Measurements from ENCODE around the gene WLS. TPM values are rescaled to one million over a fixed set of nuclear protein-coding genes. Genes with fewer than 3 reads are reported as not detected.

The WLS gene
- total RNA-seq, 1 donor from 2014 or later = 85.4 TPM

DNA sequence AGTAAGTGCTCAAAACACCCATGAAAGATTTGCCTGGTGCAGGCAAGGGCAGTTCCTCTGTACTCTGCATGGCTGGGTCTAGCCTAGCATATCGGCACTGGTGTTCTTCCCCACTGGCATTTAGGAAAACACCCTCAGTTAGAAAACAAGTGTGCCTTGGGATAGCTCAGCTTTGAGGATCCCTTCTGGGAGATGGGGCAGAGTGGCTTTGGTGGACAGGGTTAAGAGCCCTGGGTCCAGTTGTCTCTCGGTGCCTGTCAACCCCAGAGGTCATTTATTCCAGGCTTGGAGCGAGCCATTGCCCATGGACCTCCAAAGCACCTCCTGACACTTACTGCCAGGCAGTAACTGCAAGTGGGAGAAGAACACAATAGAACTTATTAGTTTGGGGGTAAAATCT, 101.1 kb downstream of the WLS start:
- DNase-seq = no peak

DNA sequence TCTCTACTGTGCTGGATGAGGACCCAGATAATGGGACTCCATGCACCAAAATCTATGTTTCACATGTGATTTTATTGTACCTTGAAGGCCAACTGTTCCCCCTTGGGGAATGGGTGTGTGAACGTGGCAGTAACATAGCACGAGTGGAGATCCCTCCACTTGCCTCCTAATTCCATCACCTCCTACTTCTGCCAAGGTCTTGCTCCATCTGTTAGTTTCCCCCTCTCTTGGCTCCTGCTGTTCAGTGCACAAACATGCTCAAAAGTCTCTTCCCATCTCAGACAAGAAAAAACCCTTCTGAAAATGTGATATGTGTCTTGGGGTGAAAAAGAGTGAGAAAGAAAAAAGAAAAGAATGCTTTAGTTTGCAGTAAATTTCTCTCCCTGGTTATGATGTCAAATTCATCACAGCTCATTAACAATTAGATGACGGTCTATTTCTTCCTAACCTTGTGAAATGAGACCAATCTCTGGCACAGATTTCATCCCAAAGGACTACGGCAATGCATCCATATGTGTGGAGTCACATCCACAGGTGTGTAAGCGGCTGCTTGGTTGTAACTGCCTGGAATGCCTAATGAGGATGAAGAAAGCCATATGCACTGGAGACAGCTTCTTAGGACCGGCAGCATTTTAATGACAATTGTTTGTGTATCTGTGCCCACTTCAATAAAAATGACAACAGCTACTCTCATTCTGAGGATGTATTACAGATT, 102.6 kb downstream of the WLS start:
- DNase-seq = no peak

- no peak for DNase-seq
Observed at GRCh38 chr1:68128820-68129219, 103.5 kb downstream of the WLS start.

DNA sequence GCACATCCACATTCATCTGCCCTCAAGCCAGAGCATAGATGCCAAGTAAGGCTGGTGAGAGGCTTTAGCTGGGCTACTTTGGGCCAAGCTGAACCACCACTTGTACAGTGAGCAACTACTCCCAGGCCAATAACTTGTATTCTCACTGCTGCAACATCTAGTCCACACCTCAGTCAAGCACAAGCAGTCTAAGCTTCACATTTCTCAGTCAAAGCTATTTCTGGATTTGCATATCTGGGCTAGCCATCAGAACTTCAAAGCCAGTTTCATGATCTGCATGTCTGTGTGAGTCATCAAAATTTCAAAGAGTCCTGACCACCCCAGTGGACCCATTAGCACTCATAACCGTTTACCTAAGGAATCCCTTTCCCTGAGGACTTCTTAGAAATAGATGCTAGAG, 104.2 kb downstream of the WLS start:
- no peak for DNase-seq

DNA sequence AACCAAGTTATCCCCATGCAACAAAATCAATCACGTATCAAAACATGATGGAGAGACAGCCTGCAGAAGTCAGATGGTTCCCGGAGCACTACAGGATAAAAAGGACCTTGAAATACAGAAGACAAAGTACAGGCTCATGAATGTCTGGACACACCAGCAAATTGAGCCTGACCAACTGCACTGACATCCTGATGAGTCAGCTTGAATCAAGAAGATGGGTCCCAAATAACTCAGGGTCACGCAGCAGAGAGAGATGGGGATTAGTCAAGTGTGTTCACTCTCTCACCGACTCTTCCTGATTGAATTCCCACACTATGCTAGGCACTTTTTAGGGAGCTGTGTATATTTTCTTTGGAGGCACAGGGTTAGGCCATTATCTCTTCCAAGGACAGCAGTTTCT, 110.8 kb downstream of the WLS start:
- no peak for DNase-seq

DNA sequence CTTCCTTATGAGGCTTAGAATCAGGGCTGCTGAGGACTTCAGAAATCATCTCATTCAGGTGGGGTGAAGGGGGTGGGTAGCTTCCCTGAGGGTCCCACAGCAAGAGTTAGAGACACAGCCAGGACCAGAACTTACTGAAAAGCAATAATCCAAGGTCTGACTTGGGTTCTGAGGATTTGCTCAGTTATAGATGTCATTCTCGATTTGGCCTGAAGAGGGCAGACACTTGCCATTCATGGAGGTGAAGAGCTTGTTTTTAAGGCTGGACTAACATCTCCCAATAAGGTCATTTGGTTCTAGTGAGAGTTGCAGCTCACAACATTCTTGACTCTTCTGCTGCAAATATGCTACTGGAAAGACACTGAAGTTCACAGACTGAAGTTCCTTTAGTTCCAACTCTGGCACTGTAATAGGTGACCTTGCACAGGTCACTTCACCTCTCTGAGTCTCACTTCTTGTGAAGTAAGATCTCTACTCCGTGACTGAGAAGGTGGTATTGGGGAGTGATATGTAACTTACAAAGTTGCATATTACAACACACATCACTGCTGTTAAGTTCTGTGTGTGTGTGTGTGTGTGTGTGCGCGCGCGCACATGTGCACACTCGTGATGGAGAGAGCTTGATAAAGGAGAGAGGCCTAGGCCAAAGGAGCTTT, 112.1 kb downstream of the WLS start:
- peak; percentile 62 for DNase-seq

DNA sequence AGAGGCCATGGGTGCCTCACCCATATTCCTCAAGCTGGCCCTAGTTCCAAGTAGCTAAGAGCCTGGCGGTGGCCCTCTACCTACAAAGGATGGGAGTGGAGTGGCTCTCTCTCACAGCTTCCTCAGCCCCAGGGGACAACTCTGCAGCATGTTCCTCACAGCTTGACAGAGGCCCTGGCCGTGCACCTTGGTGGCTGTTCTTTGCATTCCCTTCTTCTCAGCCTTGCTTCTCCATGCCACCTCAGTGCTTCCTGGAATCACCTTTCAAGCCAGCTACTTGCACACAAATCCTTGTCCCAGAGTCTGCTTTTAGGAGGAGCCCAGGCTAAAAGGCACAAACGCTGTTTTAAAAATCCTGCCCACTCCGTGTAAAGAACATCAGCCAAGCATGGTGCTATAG, 112.9 kb downstream of the WLS start:
- DNase-seq = no peak

DNA sequence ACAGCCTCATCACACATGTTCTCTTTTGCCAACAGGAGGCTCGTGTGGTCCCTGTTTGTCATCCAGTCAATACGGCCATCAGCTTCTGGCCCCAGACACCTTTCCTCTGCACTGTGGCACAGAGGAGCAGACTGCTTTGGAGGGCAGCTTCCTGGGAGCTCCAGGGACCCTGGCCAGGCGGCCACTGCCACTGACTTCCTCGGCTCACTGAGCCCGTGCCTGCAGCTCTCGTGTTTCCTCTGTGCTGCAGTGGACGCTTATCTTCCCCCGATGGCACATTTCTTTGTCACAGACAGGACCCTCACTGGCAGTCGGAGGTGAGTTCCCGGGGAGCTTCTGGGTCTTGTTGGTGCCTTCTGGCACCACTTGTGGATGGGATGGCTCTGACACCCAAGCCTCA, 114.9 kb downstream of the WLS start:
- DNase-seq = no peak

GRCh38 chr1:68116643-68117235, 115.6 kb downstream of the WLS start:
- DNase-seq = peak; percentile 52

DNA sequence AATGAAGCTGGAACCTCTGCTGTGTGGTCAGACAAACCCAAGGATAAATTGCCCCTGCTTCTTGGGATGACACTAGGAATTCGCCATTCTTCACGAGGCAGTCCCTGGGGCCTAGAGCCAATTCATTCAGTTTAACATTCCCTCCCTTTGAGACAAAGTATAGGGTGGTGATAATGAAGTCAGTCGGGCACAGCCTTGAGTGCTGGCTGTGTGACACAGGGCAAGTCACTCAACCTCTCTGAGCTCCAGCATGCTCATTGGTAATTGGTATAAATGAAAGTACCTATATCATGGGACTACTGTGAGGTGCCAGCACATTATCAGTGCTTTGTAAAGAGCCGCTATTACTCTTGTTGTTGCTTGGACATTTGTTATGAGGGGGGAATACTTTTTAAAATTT, 117.0 kb downstream of the WLS start:
- no peak for DNase-seq

DNA sequence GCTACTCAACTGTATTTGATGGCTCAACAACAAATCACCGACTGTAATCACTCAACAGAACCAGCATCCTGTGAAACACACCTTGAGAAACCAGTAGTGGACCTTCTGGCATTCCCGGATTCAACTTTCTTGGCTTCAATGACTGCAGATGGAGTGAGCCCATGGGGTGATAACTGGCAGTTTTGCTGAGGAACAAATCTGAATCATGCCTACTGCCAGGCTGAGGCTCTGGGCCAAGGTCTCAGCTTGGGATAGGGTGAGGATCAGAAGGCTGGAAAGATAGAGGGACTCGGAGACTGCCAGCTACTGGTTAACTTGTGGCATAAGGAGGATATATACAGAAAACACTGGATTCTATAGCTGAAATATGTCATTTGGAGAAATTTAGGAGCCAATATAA, 118.4 kb downstream of the WLS start:
- DNase-seq = no peak

- DNase-seq = no peak
Observed at GRCh38 chr1:68112835-68113243, 119.5 kb downstream of the WLS start.

- DNase-seq = peak; percentile 89
Observed at GRCh38 chr1:68111519-68112436, 120.5 kb downstream of the WLS start.

GRCh38 chr1:68107771-68108170, 124.6 kb downstream of the WLS start:
- no peak for DNase-seq

DNA sequence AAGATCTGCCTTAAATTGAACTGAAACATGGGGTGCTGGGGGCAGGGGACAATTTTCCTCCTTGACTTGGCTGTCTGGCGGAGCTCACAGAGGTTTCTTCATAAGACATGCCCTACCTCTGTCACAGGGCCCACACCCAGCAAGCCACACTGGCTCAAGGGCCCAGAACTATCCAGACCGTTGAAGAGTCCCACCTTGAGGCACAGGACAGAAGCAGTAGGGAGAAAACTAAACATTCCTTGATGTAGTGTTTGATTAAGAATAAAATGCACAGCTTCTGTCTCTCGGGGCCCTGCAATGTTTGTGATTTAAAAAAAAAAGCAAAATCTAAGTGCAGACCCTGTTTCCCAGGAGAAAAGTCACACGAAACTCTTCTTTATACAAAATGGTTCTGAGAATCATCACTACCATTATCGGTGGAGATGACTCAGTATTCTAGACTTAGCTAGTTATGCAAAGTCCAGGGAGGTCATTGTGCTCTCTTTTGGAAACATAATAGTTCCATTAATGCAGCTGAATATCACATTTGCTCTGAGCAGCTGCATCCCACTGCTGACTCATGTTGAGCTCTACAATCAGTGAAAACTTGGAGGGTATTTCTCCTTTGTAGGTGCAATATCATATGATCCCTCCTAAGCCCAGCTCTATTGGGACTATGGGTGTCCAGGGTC, 128.3 kb downstream of the WLS start:
- DNase-seq = no peak

- DNase-seq = no peak
Observed at GRCh38 chr1:68103011-68103545, 129.2 kb downstream of the WLS start.

- no peak for DNase-seq
Observed at GRCh38 chr1:68101829-68102228, 130.5 kb downstream of the WLS start.

GRCh38 chr1:68100571-68100970, 131.8 kb downstream of the WLS start:
- no peak for DNase-seq

GRCh38 chr1:68093737-68094136, 138.6 kb downstream of the WLS start:
- DNase-seq = no peak

DNA sequence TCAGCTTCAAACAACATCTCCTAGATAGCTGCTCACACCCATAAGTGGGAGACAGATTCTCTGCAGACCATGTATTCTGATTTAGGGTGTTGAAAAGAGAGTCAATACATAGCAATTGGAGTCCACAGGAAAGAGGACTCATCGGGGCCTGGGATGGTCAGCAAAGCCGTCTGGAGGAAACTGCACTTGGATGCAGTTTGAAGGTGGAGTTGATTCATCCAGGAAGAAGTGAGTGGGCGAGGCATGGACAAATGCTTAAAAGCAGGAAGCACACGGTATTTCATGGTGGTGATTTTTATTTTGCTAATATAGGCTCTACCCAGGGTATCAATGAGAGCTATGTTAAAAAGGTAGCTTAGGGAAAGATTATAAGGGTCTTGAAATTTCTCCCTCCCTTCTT, 145.1 kb downstream of the WLS start:
- no peak for DNase-seq

DNA sequence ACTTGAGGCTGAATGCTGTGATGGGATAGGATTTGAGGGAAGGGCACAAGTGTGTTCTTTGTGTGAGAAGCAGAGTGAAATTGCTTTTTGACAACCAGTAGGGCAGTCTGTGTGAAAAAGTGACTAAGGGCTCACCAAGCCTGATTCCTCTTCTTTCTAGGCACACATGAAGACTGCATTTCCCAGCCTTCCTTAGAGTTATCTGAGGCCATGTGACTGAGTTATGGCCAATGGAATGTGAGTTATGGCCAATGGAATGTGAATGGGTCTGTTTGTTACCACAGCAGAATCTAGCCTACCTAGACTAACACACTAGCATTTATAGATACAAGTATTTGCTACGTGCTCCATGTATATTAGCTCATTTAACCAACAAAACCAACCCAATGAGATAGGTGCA, 146.6 kb downstream of the WLS start:
- DNase-seq = no peak

DNA sequence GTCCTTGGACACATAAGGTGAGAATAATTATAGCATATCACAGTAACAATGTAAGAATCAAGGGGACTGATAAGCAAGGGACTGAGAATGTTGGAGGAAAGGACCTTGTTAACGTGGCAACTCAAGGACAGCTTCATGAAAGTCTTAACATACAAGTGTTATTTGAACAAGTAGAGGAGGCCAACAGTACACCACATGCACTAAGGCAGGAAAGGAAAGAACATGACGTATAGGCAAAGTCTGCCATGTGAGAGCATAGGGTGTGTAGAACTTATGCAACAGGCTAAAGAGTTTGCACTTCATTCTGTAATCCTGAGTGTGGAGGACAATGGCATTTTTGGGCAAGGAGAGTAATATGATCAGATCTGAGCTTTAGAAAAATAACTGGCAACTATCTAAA, 148.6 kb downstream of the WLS start:
- DNase-seq = no peak

All from skin of body (tissue), 2 donors.